Gastrocnemius medialis (tissue), 4 donors: Measurements from ENCODE around the gene PAX8.

ENCODE experiments used
- POLR2A ChIP-seq, 2 donors: fragments of 450-650 bp; IDR thresholded peaks; one replicate each; pipeline ENCODE4 v1.6.1; 2017; ENCODE audit warnings: antibody characterized with exemption in 2 of 2, mild to moderate bottlenecking in 2 of 2, moderate library complexity in 2 of 2
- TF ChIP-seq, protein P1 (sequence below), 5 experiments: fragments of 450-650 bp in 3 of 5; fragments of 200-600 bp in 2 of 5; sonication (generic) in 2 of 5; IDR thresholded peaks in 4 of 5; conservative IDR thresholded peaks in 1 of 5; 1 replicate in 4 of 5; 2 replicates in 1 of 5; pipeline ENCODE4 v1.5.1; 2016 to 2019; ENCODE audit warnings: antibody characterized with exemption in 5 of 5, mild to moderate bottlenecking in 3 of 5, moderate library complexity in 3 of 5

DNA sequence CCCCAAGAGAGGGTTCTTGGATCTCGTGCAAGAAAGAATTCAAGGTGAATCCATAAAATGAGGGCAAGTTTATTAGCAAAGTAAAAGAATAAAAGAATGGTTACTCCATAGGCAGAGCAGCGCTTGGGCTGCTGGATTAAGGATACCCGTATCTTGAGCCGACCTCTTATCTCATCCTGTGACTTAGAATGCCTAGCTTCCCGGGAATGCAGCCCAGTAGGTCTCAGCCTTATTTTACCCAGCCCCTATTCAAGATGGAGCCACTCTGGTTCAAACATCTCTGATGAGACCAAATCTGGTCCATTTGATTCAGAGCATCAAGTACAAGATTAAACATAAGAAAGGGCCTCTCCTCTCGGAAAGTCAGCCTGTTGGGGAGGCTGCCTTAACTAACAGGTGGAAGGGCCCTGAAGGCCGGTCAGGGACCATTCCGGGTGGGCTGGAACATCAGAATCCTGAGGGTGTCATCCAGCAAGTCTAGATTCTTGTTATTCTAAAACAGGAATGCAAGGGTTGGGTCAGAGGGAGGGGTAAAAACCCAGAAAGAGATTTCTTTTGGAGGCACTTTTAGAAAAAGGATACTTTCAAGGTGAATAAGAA, 99.2 kb downstream of the PAX8 start:
- TF ChIP-seq, protein P1, sequence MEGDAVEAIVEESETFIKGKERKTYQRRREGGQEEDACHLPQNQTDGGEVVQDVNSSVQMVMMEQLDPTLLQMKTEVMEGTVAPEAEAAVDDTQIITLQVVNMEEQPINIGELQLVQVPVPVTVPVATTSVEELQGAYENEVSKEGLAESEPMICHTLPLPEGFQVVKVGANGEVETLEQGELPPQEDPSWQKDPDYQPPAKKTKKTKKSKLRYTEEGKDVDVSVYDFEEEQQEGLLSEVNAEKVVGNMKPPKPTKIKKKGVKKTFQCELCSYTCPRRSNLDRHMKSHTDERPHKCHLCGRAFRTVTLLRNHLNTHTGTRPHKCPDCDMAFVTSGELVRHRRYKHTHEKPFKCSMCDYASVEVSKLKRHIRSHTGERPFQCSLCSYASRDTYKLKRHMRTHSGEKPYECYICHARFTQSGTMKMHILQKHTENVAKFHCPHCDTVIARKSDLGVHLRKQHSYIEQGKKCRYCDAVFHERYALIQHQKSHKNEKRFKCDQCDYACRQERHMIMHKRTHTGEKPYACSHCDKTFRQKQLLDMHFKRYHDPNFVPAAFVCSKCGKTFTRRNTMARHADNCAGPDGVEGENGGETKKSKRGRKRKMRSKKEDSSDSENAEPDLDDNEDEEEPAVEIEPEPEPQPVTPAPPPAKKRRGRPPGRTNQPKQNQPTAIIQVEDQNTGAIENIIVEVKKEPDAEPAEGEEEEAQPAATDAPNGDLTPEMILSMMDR (IDR thresholded peaks at IDR 0.05 in 4 of 5, conservative IDR thresholded peaks at IDR 0.05 in 1 of 5) = no peak
- no peak for TF ChIP-seq POLR2A (IDR thresholded peaks at IDR 0.05)
